HuH-7 (cell line): ENCODE results near the gene PLCH1.

Experiments used
- DNase-seq: peaks from one replicate; pipeline ENCODE4 v3.0.0; 2011; ENCODE audit warnings: low spot score

Gene PLCH1

DNA sequence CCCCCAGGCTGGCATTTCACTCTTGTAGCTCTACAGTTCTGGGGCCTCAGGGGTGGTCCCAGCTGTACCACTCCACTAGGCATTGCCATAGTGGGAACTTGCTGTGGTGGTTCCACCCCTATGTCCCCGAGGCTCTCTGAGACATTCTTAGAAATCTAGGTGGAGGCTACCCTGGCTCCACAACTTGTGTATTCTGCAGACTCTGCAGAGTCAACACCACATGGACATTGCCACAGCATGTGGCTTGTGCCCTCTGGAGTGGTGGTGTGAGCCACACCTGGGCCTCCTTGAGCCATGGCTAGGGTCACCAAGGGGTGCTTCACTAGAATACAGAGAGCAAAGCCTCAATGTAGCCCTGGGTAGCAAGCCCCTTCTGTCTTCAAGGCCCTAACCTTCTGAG is 397.0 kb downstream of the PLCH1 start:
- no peak for DNase-seq

DNA sequence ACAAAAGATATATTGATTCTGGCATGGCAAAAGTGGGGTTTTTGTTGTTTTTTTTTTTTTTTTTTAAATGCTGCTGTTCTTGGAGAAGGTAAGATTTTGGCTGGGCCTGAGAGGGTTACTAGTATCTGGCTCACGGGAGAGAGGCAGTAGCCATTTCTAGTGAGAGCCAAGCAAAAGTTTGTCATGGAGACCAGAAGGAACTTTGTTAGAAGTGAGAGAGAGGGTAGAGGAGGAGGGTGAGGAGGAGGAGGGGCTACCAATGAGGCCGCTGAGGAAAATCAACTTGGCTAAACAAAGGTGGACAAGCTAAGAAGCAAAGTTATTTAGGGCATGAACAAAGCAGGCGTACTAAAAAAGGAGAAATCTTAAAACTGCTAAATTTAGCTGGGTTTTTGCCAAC is 402.5 kb downstream of the PLCH1 start:
- DNase-seq, result no peak

- no peak for DNase-seq
Measured at GRCh38 chr3:155339052-155339451, 405.8 kb downstream of the PLCH1 start.

GRCh38 chr3:155335724-155336354 is 409.0 kb downstream of the PLCH1 start:
- no peak for DNase-seq

DNA sequence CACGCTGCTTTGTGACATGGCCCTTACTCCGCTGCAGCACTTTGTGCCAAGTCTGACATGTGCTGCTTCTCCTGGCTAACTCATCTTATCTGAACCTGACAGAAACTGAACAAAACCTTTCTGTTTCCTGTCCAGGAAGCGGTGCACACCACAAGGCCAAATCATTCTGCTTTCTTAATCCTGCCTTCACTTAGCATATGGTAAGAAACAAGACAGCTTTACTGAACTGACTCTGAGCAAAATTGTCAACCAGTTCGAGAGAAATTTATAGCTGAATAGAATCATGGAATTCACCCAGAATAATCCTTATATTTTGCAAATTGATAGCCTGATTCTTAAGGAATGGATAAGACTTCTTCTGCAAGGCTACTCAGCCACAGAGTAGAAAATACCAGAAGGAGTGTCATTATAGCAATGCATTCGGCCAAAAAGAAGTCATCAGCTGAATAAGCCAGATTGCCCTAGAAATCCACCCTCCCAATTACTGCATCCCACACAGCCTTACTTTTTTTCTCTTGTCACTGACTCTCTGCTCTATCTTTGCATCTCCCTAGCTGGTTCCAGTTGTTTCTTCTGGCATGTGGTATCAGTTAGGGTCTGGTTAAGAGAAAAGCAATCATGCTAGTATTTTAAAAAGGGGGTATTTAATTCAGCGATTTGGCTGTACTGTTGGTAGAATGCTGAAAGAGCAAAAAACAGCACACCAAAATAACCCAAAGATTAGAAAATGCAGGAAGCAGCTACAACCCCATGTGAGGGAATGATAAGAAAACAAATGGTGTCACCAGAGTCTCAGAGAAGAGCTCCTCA is 409.8 kb downstream of the PLCH1 start:
- DNase-seq, result no peak

DNA sequence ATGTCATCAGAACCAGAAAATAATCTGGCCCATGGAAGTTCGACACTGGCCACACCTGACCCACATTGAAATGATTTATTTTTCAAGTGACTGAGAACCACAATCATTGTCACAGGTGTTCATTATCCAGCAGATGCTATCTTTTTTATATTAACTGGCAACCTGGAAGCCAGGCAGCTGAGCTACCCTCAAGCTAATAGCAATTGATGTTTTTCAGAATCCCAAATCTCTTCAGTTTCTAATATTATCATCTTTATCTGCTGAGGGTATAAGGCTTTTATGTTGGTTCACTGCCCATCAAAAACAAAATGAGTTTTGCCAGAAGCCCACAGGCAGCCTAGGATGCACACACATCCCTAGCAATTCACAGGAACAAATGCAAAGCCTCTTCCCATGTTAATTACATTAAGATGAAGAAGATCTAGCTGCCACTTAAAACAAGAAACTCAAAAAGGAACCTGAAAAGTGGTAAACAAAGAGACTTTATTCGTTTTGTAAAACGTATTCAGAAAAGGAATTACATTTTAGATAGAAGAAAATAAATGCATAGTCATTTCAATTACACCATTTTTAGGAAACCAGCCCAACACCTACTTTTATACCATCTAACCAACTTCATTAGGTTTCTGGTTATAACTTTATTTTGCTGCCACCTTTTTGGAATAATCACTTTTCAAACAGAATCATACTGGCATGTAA is 410.5 kb downstream of the PLCH1 start:
- DNase-seq, result no peak

GRCh38 chr3:155332716-155333115 is 412.2 kb downstream of the PLCH1 start:
- DNase-seq, result no peak

DNA sequence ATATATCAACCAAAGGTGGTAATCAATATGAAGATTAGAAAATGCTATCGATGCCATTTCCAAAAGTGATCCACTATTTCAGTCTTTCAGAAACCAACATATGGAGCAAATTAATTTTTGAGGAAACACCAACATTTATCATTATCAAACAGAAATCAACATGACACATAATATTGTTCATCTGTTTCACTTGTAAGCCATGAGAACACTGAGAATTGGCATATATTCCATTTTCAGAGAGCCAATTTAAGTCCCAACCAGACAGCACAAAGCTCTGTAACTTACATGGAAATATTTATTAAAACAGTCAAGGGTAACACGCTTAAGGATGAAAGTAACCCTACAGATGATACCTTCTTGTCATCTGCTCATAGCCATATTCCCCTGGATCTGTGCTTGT is 413.8 kb downstream of the PLCH1 start:
- no peak for DNase-seq

GRCh38 chr3:155330370-155330769 is 414.5 kb downstream of the PLCH1 start:
- no peak for DNase-seq

DNA sequence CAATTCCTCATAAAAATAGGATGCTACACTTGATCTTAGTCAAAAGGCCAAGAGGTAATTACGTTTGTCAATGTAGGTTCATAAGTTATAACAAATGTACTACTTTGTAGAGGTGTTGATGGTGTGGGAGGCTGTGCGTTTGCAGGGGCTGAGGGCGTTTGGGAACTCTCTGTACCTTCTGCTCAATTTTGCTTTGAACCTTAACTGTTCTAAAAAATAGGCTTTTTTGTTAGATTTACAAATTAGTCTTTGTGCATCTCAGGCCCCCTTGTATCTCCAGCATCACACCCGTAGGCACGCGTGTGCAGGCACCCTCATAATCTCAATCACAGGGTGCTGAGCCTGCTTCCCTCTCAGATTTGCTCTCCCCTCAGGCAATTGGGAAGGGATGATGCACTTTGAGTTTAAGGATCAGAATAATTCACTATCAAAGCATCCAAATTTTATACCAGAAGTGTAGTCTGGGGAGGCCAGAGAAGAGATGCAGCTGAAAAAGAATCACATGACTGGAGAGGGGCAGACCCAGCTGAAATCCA is 415.3 kb downstream of the PLCH1 start:
- no peak for DNase-seq

GRCh38 chr3:155327871-155328270 is 417.0 kb downstream of the PLCH1 start:
- no peak for DNase-seq

- no peak for DNase-seq
Measured at GRCh38 chr3:155327430-155327829, 417.4 kb downstream of the PLCH1 start.

DNA sequence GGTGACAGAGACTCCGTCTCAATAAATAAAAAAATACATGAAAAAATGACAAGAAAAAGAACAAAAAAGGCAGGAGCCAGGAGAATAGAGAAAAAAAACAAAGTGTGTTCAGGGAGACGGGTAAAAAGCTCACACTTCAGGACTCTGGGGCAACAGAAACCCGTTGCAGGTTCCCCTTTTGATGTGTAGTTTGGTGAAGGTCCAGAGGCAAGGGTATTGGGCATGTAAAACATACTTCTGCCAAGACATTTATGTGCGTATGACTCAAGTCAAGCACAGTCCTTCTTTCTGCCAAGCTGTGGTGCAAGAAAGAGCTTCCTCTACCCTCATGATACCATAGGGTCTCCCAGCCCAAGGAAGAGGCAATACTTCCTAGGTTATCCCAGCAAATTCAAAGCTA is 418.0 kb downstream of the PLCH1 start:
- no peak for DNase-seq

DNA sequence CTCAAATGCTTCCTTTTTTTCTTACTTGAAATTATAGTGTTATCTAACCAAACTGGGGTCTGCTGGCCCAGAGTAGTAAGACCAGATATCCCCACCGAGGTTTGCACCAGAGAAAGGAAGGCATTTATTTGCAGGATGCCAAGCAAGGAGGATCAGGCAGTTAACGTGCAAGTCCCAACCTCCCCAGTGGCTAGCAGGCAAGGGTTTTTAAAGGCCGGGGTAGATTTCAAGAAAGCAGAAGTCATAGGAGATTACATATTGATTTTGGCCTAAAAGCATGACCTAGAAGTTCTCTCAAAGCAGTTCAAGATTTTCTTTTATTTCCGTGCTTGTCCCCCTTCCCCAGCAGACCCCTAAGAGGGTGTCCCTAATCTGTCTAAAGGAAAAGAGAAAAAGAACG is 418.6 kb downstream of the PLCH1 start:
- DNase-seq, result no peak
